Neural cell (in vitro differentiated cells): ENCODE measurements around the gene CXCL13.

Source experiments
- CTCF ChIP-seq: fragments of 450-650 bp; IDR thresholded peaks from 2 replicates; pipeline ENCODE4 v1.5.1; 2014; ENCODE audit warnings: antibody characterized with exemption, mild to moderate bottlenecking, moderate library complexity; ENCODE audit not compliant: poor library complexity, severe bottlenecking
- EZH2 ChIP-seq: fragments of 200-600, 300-800 bp; shearing (Covaris generic), sonication (generic); IDR thresholded peaks from 2 replicates; pipeline ENCODE4 v1.6.1; 2014; ENCODE audit warnings: antibody characterized with exemption, low read length, borderline replicate concordance, mild to moderate bottlenecking; ENCODE audit not compliant: insufficient read depth, poor library complexity, severe bottlenecking
- MXI1 ChIP-seq: fragments of 450-650 bp; conservative IDR thresholded peaks from 2 replicates; pipeline ENCODE4 v1.6.1; 2014; ENCODE audit warnings: antibody characterized with exemption, mild to moderate bottlenecking; ENCODE audit not compliant: poor library complexity, severe bottlenecking
- POLR2AphosphoS5 ChIP-seq: IDR thresholded peaks from 2 replicates; pipeline ENCODE4 v1.6.1; 2012
- SMC3 ChIP-seq: fragments of 450-650 bp; conservative IDR thresholded peaks from 2 replicates; pipeline ENCODE4 v1.6.1; 2014; ENCODE audit warnings: antibody characterized with exemption, mild to moderate bottlenecking, moderate library complexity; ENCODE audit not compliant: poor library complexity

GRCh38 chr4:77560170-77560569, 45.5 kb upstream of the CXCL13 start:
- TF ChIP-seq CTCF (no peak), MXI1 (no peak), POLR2AphosphoS5 (no peak), EZH2 (no peak), SMC3 (no peak)
